Measurements from ENCODE around the gene KIF13A. TPM values are rescaled to one million over a fixed set of nuclear protein-coding genes. Genes with fewer than 3 reads are reported as not detected.

Gene KIF13A
- total RNA-seq, 1 donor from 2014 or later, result 51.9 TPM

DNA sequence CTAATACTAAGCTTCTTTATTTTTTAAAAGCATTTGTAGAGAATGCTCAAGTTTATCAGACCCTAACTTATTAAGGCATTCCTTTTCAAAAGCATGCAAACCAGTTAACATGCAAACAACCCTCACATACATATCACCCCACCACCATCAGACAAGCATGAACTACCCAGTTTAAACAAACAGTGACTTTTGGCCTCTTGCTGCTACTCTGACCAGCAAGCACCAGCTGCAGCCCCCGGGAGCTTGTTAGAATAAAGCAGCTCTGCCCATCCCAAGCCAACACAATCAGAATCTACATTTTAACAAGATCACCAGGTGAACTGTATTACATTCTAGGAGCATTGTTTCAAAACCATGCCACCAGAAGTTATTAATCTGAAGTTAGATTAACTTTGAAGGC is 274.9 kb downstream of the KIF13A start:
- Mint-ChIP-seq H3K27me3 (ENCODE audit: low read depth) (no peaks in the 10 kb centered on the region), H3K4me1 (ENCODE audit: low read depth) (peaks cover 31% of the 10 kb centered on the region), H3K27ac (ENCODE audit: unreplicated experiment) (no peak overlapping the region), H3K36me3 (ENCODE audit: low read depth) (no peaks in the 10 kb centered on the region), H3K4me3 (ENCODE audit: unreplicated experiment) (no peak overlapping the region), H3K9me3 (ENCODE audit: low read depth) (no peaks in the 10 kb centered on the region)
- TF ChIP-seq, protein P1, sequence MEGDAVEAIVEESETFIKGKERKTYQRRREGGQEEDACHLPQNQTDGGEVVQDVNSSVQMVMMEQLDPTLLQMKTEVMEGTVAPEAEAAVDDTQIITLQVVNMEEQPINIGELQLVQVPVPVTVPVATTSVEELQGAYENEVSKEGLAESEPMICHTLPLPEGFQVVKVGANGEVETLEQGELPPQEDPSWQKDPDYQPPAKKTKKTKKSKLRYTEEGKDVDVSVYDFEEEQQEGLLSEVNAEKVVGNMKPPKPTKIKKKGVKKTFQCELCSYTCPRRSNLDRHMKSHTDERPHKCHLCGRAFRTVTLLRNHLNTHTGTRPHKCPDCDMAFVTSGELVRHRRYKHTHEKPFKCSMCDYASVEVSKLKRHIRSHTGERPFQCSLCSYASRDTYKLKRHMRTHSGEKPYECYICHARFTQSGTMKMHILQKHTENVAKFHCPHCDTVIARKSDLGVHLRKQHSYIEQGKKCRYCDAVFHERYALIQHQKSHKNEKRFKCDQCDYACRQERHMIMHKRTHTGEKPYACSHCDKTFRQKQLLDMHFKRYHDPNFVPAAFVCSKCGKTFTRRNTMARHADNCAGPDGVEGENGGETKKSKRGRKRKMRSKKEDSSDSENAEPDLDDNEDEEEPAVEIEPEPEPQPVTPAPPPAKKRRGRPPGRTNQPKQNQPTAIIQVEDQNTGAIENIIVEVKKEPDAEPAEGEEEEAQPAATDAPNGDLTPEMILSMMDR (IDR thresholded peaks at IDR 0.05), result no peak
- DNase-seq (ENCODE audit: low spot score), result no peak

- H3K36me3 Mint-ChIP-seq (ENCODE audit: low read depth), result no peaks in the 10 kb centered on the region
- no peaks in the 10 kb centered on the region for H3K9me3 Mint-ChIP-seq (ENCODE audit: low read depth)
- DNase-seq (ENCODE audit: low spot score), result no peak
- TF ChIP-seq, protein P1 (IDR thresholded peaks at IDR 0.05), result no peak
- H3K27ac Mint-ChIP-seq (ENCODE audit: unreplicated experiment), result no peak overlapping the region
- no peak overlapping the region for H3K4me3 Mint-ChIP-seq (ENCODE audit: unreplicated experiment)
- no peaks in the 10 kb centered on the region for H3K27me3 Mint-ChIP-seq (ENCODE audit: low read depth)
- H3K4me1 Mint-ChIP-seq (ENCODE audit: low read depth), result peaks cover 26% of the 10 kb centered on the region
Measured at GRCh38 chr6:17710331-17710730, 277.1 kb downstream of the KIF13A start.

GRCh38 chr6:17709476-17709875 is 278.0 kb downstream of the KIF13A start:
- TF ChIP-seq, protein P1 (IDR thresholded peaks at IDR 0.05), result no peak
- Mint-ChIP-seq H3K4me1 (ENCODE audit: low read depth) (peaks cover 24% of the 10 kb centered on the region), H3K9me3 (ENCODE audit: low read depth) (no peaks in the 10 kb centered on the region), H3K27ac (ENCODE audit: unreplicated experiment) (no peak overlapping the region), H3K36me3 (ENCODE audit: low read depth) (no peaks in the 10 kb centered on the region), H3K27me3 (ENCODE audit: low read depth) (no peaks in the 10 kb centered on the region), H3K4me3 (ENCODE audit: unreplicated experiment) (no peak overlapping the region)
- no peak for DNase-seq (ENCODE audit: low spot score)

Other genes with a start within 250 kb of the KIF13A start
- 1.1 to 1.8 TPM (median 1.2 TPM) in 3 replicates for gene NHLRC1, start 135.0 kb upstream of the KIF13A start, total RNA-seq
- gene TPMT, start 167.4 kb upstream of the KIF13A start, total RNA-seq, result 6.7 to 7.3 TPM (median 6.9 TPM) in 3 replicates
- gene KDM1B, start 167.8 kb upstream of the KIF13A start, total RNA-seq, result 12.4 to 13.7 TPM (median 12.7 TPM) in 3 replicates

Measured in chondrocyte (in vitro differentiated cells).